T-helper 17 cell (primary cell): ENCODE measurements around the gene PTBP3. TPM values are rescaled to one million over a fixed set of nuclear protein-coding genes. Genes with fewer than 3 reads are reported as not detected.

Experiments used
- ATAC-seq: fragments of 150-1000 bp; cut with Tn5 transposase; 2 replicates; pipeline ENCODE4 v1.10.0; 2021; ENCODE audit warnings: mild to moderate bottlenecking, moderate library complexity
- DNase-seq, 3 donors: peaks; one replicate each; pipeline versions ENCODE4 v3.0.0 to v3.0.0-alpha.2; 2020 to 2021
- H3K9me3 ChIP-seq: one replicate; pipeline ENCODE4 v1.7.0; 2013; ENCODE audit warnings: low read length, mild to moderate bottlenecking; ENCODE audit not compliant: control insufficient read depth, poor library complexity, severe bottlenecking
- H3K27ac Mint-ChIP-seq: one replicate; pipeline ENCODE4 v1.8.0; 2022; ENCODE audit warnings: mild to moderate bottlenecking, moderate library complexity, mixed read lengths
- H3K27me3 Mint-ChIP-seq: one replicate; pipeline ENCODE4 v1.8.0; 2022; ENCODE audit warnings: mixed read lengths
- H3K36me3 Mint-ChIP-seq: one replicate; pipeline ENCODE4 v1.8.0; 2022; ENCODE audit warnings: low read depth, mixed read lengths
- H3K4me1 Mint-ChIP-seq: one replicate; pipeline ENCODE4 v1.8.0; 2022; ENCODE audit warnings: mild to moderate bottlenecking, mixed read lengths
- H3K4me3 Mint-ChIP-seq: one replicate; pipeline ENCODE4 v1.8.0; 2022; ENCODE audit warnings: mild to moderate bottlenecking, moderate library complexity, mixed read lengths
- total RNA-seq, 4 donors: library from RNA in 2 of 4; stranded (reverse) in 2 of 4; gene quantifications; one replicate each; pipeline ENCODE4 v1.2.3 and lab custom pipeline; 2022 to 2026

Gene PTBP3
- total RNA-seq, 2 donors from 2014 or later, result 132 to 140 TPM

DNA sequence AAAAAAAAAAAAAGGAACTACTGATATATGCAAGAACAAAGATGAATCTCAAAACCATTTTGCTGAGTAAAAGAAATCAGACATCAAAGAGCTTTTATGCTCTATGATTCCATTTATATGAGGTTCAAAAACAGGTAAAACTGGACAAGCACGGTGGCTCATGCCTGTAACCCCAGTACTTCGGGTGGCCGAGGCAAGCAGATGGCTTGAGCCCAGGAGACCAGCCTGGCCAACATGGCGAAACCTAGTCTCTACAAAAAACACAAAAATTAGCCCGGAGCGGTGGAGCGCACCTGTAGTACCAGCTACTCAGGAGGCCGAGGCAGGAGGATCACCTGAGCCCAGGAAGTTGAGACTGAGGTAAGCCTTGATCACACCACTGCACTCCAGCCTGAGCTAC lies 7.8 kb downstream of the PTBP3 start:
- H3K36me3 Mint-ChIP-seq, result peaks cover 5% of the 10 kb centered on the region
- ATAC-seq, result no peak
- no peaks in the 10 kb centered on the region for H3K9me3 ChIP-seq
- no peak overlapping the region for H3K4me3 Mint-ChIP-seq
- DNase-seq, result no peak
- H3K27me3 Mint-ChIP-seq, result no peaks in the 10 kb centered on the region
- peaks cover 36% of the 10 kb centered on the region for H3K4me1 Mint-ChIP-seq
- H3K27ac Mint-ChIP-seq, result no peak overlapping the region

DNA sequence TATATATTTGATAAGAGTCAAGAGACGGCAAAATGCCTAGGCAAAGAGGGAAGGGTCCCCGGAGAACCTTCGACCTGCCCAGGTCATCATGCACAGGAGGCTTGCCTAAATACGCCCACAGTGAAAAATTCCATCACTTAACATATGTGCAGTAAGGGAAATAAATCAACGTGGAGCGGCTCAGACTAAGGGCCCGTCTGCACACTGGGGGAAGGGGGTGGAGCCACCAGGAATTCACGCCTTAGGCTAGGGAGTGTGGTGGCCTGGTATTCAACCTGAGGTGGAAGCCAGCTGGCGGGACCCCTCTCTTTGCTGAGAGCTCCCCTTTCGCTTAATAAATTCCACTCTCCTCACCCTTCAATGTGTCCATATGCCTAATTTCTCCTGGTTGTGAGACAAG lies 8.3 kb downstream of the PTBP3 start:
- ATAC-seq (no peak), DNase-seq (no peak)
- Mint-ChIP-seq H3K27ac (no peak overlapping the region), H3K36me3 (peaks cover 5% of the 10 kb centered on the region), H3K4me1 (peaks cover 34% of the 10 kb centered on the region), H3K27me3 (no peaks in the 10 kb centered on the region), H3K4me3 (no peak overlapping the region)
- no peaks in the 10 kb centered on the region for H3K9me3 ChIP-seq

- no peak for ATAC-seq
- H3K9me3 ChIP-seq, result no peaks in the 10 kb centered on the region
- H3K36me3 Mint-ChIP-seq, result peaks cover 5% of the 10 kb centered on the region
- H3K27me3 Mint-ChIP-seq, result no peaks in the 10 kb centered on the region
- DNase-seq, result no peak
- no peak overlapping the region for H3K4me3 Mint-ChIP-seq
- no peak overlapping the region for H3K27ac Mint-ChIP-seq
- peaks cover 31% of the 10 kb centered on the region for H3K4me1 Mint-ChIP-seq
Measured at GRCh38 chr9:112323378-112323854, 10.0 kb downstream of the PTBP3 start.

GRCh38 chr9:112322701-112323377 lies 10.6 kb downstream of the PTBP3 start:
- peak overlapping the region; percentile 2 for H3K27ac Mint-ChIP-seq
- DNase-seq, result no peak
- peaks cover 8% of the 10 kb centered on the region for H3K36me3 Mint-ChIP-seq
- H3K4me1 Mint-ChIP-seq, result peaks cover 32% of the 10 kb centered on the region
- H3K4me3 Mint-ChIP-seq, result no peak overlapping the region
- ATAC-seq, result no peak
- H3K27me3 Mint-ChIP-seq, result no peaks in the 10 kb centered on the region
- no peaks in the 10 kb centered on the region for H3K9me3 ChIP-seq

- H3K36me3 Mint-ChIP-seq, result peaks cover 3% of the 10 kb centered on the region
- H3K27ac Mint-ChIP-seq, result peak overlapping the region; percentile 93
- DNase-seq, result no peak
- no peaks in the 10 kb centered on the region for H3K27me3 Mint-ChIP-seq
- H3K4me3 Mint-ChIP-seq, result peak overlapping the region; percentile 94
- H3K9me3 ChIP-seq, result no peaks in the 10 kb centered on the region
- ATAC-seq, result no peak
- peaks cover 46% of the 10 kb centered on the region for H3K4me1 Mint-ChIP-seq
Measured at GRCh38 chr9:112316258-112316943, 17.0 kb downstream of the PTBP3 start.

GRCh38 chr9:112315331-112316257 lies 17.8 kb downstream of the PTBP3 start:
- peaks cover 50% of the 10 kb centered on the region for H3K4me1 Mint-ChIP-seq

DNA sequence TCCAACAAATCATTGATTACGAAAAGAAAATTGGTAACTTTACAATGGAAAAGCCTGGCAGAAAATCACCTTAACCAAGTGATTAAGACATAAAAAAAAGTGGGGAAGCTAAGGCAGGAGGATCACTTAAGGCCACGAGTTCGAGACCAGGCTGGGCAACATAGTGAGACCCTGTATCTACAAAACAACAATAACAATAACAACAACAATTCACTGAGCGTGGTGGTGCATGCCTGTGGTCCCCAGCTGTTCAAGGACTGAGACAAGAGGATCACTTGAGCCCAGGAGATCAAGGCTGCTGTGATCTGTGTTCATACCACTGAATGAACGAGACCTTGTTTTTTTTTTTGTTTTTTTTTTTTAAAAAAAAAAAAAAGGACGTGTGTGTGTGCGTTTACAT lies 21.3 kb downstream of the PTBP3 start:
- H3K36me3 Mint-ChIP-seq, result peaks cover 3% of the 10 kb centered on the region
- DNase-seq (no peak), ATAC-seq (no peak)
- H3K27me3 Mint-ChIP-seq, result no peaks in the 10 kb centered on the region
- H3K27ac Mint-ChIP-seq, result no peak overlapping the region
- no peak overlapping the region for H3K4me3 Mint-ChIP-seq
- no peaks in the 10 kb centered on the region for H3K9me3 ChIP-seq
- peaks cover 42% of the 10 kb centered on the region for H3K4me1 Mint-ChIP-seq

More at GRCh38 chr9:112315331-112316257, 17.8 kb downstream of the PTBP3 start:
- no peak for DNase-seq
- H3K27me3 Mint-ChIP-seq, result no peaks in the 10 kb centered on the region
- peak overlapping the region; percentile 94 for H3K4me3 Mint-ChIP-seq
- no peaks in the 10 kb centered on the region for H3K9me3 ChIP-seq
- H3K36me3 Mint-ChIP-seq, result peaks cover 6% of the 10 kb centered on the region
- no peak for ATAC-seq
- peak overlapping the region; percentile 93 for H3K27ac Mint-ChIP-seq

GRCh38 chr9:112311497-112311896 lies 21.9 kb downstream of the PTBP3 start:
- DNase-seq (no peak), ATAC-seq (no peak)
- no peaks in the 10 kb centered on the region for H3K27me3 Mint-ChIP-seq
- H3K4me3 Mint-ChIP-seq, result no peak overlapping the region
- peaks cover 37% of the 10 kb centered on the region for H3K4me1 Mint-ChIP-seq
- no peak overlapping the region for H3K27ac Mint-ChIP-seq
- no peaks in the 10 kb centered on the region for H3K9me3 ChIP-seq
- peaks cover 3% of the 10 kb centered on the region for H3K36me3 Mint-ChIP-seq

- Mint-ChIP-seq H3K4me1 (peaks cover 30% of the 10 kb centered on the region), H3K27ac (peak overlapping the region; percentile 75), H3K36me3 (peaks cover 3% of the 10 kb centered on the region), H3K4me3 (no peak overlapping the region), H3K27me3 (no peaks in the 10 kb centered on the region)
- no peak for ATAC-seq
- H3K9me3 ChIP-seq, result no peaks in the 10 kb centered on the region
- DNase-seq, result no peak
Measured at GRCh38 chr9:112310826-112311225, 22.6 kb downstream of the PTBP3 start.

DNA sequence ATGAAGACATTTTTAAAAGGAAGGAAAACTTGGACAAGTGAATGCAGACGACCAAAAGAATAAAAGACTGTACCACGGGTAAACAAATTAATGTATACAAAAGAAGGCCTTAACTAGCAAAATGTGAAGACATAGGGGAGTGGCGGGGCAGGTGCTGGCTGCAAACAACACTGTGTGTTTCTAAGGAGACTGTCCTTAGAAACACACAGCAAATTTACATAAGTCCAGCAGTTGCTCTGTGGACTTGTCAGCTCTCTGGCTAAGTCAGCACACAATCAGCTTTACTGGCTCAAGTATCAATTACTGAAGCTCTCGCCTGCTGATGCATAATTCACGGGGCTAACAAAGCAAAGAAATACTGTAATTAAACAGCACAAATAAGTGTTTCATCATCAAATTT lies 24.8 kb downstream of the PTBP3 start:
- Mint-ChIP-seq H3K27ac (peak overlapping the region; percentile 11), H3K27me3 (no peaks in the 10 kb centered on the region), H3K4me3 (no peak overlapping the region), H3K4me1 (peaks cover 21% of the 10 kb centered on the region), H3K36me3 (peaks cover 3% of the 10 kb centered on the region)
- ATAC-seq (no peak), DNase-seq (no peak)
- H3K9me3 ChIP-seq, result no peaks in the 10 kb centered on the region

DNA sequence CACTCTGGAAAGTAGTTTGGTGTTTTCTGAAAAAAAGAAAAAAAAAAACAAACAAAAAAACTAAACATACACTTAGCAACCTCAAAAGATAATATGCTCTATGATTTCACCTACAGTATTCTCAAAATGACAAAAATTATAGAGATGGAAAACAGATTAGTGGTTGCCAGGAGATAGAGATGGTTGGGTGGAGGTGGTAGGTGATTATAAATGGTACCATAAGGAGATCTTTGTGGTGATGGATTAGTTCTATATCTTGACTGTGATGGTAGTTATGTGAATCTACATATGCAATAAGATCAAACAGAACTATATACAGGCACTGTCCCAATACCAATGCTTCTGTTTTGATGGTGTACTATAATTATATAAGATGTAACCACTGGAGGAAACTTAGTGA lies 32.0 kb downstream of the PTBP3 start:
- DNase-seq (no peak), ATAC-seq (peak; percentile 25)
- Mint-ChIP-seq H3K36me3 (no peaks in the 10 kb centered on the region), H3K4me1 (peaks cover 36% of the 10 kb centered on the region), H3K27me3 (no peaks in the 10 kb centered on the region), H3K4me3 (no peak overlapping the region), H3K27ac (no peak overlapping the region)
- H3K9me3 ChIP-seq, result no peaks in the 10 kb centered on the region

DNA sequence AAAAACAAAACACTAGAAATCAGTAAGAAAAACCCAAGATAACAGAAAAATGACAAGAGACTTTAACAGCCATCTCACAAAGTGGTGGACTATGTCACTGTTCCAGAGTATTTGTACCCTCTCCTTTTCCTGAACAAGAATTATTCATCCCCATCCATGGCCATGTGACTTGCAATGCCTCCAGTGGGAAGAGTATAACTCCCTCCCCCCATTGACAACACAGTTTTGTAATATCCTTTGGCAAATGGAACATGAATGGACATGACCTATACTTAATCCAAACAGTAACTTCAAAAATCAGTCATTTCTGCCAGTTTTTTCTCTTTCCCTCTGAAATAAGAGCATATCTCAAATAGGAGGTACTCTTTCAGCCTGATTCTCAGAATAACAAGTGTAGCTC lies 33.9 kb downstream of the PTBP3 start:
- H3K36me3 Mint-ChIP-seq, result no peaks in the 10 kb centered on the region
- peak overlapping the region; percentile 29 for H3K27ac Mint-ChIP-seq
- no peak overlapping the region for H3K4me3 Mint-ChIP-seq
- no peak for DNase-seq
- H3K27me3 Mint-ChIP-seq, result no peaks in the 10 kb centered on the region
- peaks cover 38% of the 10 kb centered on the region for H3K4me1 Mint-ChIP-seq
- no peaks in the 10 kb centered on the region for H3K9me3 ChIP-seq
- no peak for ATAC-seq

- ATAC-seq (no peak), DNase-seq (no peak)
- H3K9me3 ChIP-seq, result no peaks in the 10 kb centered on the region
- Mint-ChIP-seq H3K27me3 (no peaks in the 10 kb centered on the region), H3K36me3 (peaks cover 3% of the 10 kb centered on the region), H3K4me1 (peaks cover 41% of the 10 kb centered on the region), H3K27ac (no peak overlapping the region), H3K4me3 (no peak overlapping the region)
Measured at GRCh38 chr9:112296929-112297328, 36.5 kb downstream of the PTBP3 start.
